Stimulated activated CD8-positive, alpha-beta memory T cell treated with anti-CD3 and anti-CD28 coated beads, Interleukin-12 subunit alpha, Interleukin-12 subunit beta, amount 100 ng/mL, for 24 hours (primary cell): ENCODE measurements around the gene ABHD1.

Experiments used
- DNase-seq: peaks from one replicate; pipeline ENCODE4 v3.0.0-alpha.2; 2020; ENCODE audit errors: extremely low read depth

Gene ABHD1

GRCh38 chr2:27086724-27087593 is 36.7 kb upstream of the ABHD1 start, which contains the start of gene KHK:
TSS of gene KHK (plus strand) at chr2:27086772. CDS start at chr2:27087260, 488 bp downstream.
- DNase-seq = no peak

GRCh38 chr2:27087823-27088410 is 35.7 kb upstream of the ABHD1 start:
- DNase-seq = no peak

GRCh38 chr2:27088634-27089033 is 35.0 kb upstream of the ABHD1 start:
- no peak for DNase-seq

GRCh38 chr2:27089111-27089954 is 34.3 kb upstream of the ABHD1 start:
- DNase-seq = no peak

GRCh38 chr2:27091746-27092695 is 31.6 kb upstream of the ABHD1 start:
- no peak for DNase-seq

GRCh38 chr2:27092696-27093429 is 30.8 kb upstream of the ABHD1 start:
- no peak for DNase-seq

GRCh38 chr2:27093430-27094352 is 29.9 kb upstream of the ABHD1 start:
- no peak for DNase-seq

- no peak for DNase-seq
These were observed 29.1 kb upstream of the ABHD1 start for GRCh38 chr2:27094353-27094984.

- no peak for DNase-seq
These were observed 28.2 kb upstream of the ABHD1 start for GRCh38 chr2:27095427-27095744.

- no peak for DNase-seq
These were observed 27.6 kb upstream of the ABHD1 start for GRCh38 chr2:27095745-27096651.

- no peak for DNase-seq
These were observed 26.8 kb upstream of the ABHD1 start for GRCh38 chr2:27096748-27097297.

GRCh38 chr2:27097341-27097740 is 26.3 kb upstream of the ABHD1 start:
- DNase-seq = no peak

- no peak for DNase-seq
These were observed 24.2 kb upstream of the ABHD1 start for GRCh38 chr2:27099334-27099955.

- no peak for DNase-seq
These were observed 23.6 kb upstream of the ABHD1 start for GRCh38 chr2:27100036-27100435.

GRCh38 chr2:27102329-27102728 is 21.3 kb upstream of the ABHD1 start:
- no peak for DNase-seq

- DNase-seq = no peak
These were observed 17.6 kb upstream of the ABHD1 start for GRCh38 chr2:27105981-27106380.

- DNase-seq = no peak
These were observed 15.4 kb upstream of the ABHD1 start for GRCh38 chr2:27108221-27108620.
